DOHH2 (cell line): ENCODE data around the gene CHRDL1.
"Not testable (repeated sequence)": the region's sequence is repeated elsewhere in the genome, so short reads cannot be mapped to it uniquely, and the experiment has no call there.

Source experiments
- H3F3A ChIP-seq: fragments of 200-600 bp; sonication (generic), shearing (Covaris generic); 2 replicates; pipeline ENCODE4 v1.6.0; 2016; ENCODE audit warnings: antibody characterized with exemption, mild to moderate bottlenecking; ENCODE audit not compliant: control insufficient read depth, insufficient read depth
- H3K27ac ChIP-seq: fragments of 200-600 bp; sonication (generic); 2 replicates; pipeline ENCODE4 v1.5.1; 2014; ENCODE audit warnings: low read depth, mild to moderate bottlenecking, low read length, moderate library complexity
- H3K27me3 ChIP-seq: fragments of 200-600 bp; sonication (generic); 2 replicates; pipeline ENCODE4 v1.6.1; 2014; ENCODE audit warnings: mild to moderate bottlenecking, low read length, mixed read lengths; ENCODE audit not compliant: control insufficient read depth
- H3K36me3 ChIP-seq: fragments of 200-600 bp; sonication (generic); 2 replicates; pipeline ENCODE4 v1.6.1; 2014; ENCODE audit warnings: mild to moderate bottlenecking, low read length, moderate library complexity, mixed read lengths; ENCODE audit not compliant: control insufficient read depth
- H3K4me1 ChIP-seq: fragments of 200-600 bp; sonication (generic); 2 replicates; pipeline ENCODE4 v1.6.1; 2014; ENCODE audit warnings: mild to moderate bottlenecking, low read length, mixed read lengths; ENCODE audit not compliant: control insufficient read depth
- H3K4me2 ChIP-seq: fragments of 200-600 bp; sonication (generic); 2 replicates; pipeline ENCODE4 v1.6.0; 2014; ENCODE audit warnings: mild to moderate bottlenecking, low read length, moderate library complexity
- H3K4me3 ChIP-seq: fragments of 200-600 bp; sonication (generic); 2 replicates; pipeline ENCODE4 v1.5.1; 2014; ENCODE audit warnings: mild to moderate bottlenecking, low read length, mixed read lengths
- H3K79me2 ChIP-seq: fragments of 200-600 bp; sonication (generic); 2 replicates; pipeline ENCODE4 v1.6.1; 2014; ENCODE audit warnings: mild to moderate bottlenecking, low read length, mixed read lengths; ENCODE audit not compliant: control insufficient read depth
- H3K9me2 ChIP-seq: fragments of 200-600 bp; sonication (generic); replicated peaks from 2 replicates; pipeline ENCODE4 v1.6.1; 2014; ENCODE audit warnings: mild to moderate bottlenecking, low read length, mixed read lengths; ENCODE audit not compliant: control insufficient read depth
- H3K9me3 ChIP-seq: fragments of 200-600 bp; sonication (generic); 2 replicates; pipeline ENCODE4 v1.6.1; 2014; ENCODE audit warnings: antibody characterized with exemption, low read length, mixed read lengths; ENCODE audit not compliant: control insufficient read depth, insufficient read depth
- H4K20me1 ChIP-seq: fragments of 200-600 bp; sonication (generic); 2 replicates; pipeline ENCODE4 v1.6.0; 2014; ENCODE audit warnings: low read depth, mild to moderate bottlenecking, antibody characterized with exemption, low read length, moderate library complexity; ENCODE audit not compliant: control insufficient read depth, insufficient read depth
- EZH2phosphoT487 ChIP-seq: fragments of 200-600 bp; sonication (generic); IDR thresholded peaks from 2 replicates; pipeline ENCODE4 v1.6.1; 2017; ENCODE audit warnings: borderline replicate concordance, mild to moderate bottlenecking, antibody characterized with exemption, low read length, moderate library complexity, mixed read lengths
- TF ChIP-seq, protein P1 (sequence below): fragments of 200-600 bp; sonication (generic); IDR thresholded peaks from one replicate; pipeline ENCODE4 v1.5.1; 2014; ENCODE audit warnings: antibody characterized with exemption, mild to moderate bottlenecking, low read depth, low read length; ENCODE audit not compliant: poor library complexity, severe bottlenecking

The CHRDL1 gene

DNA sequence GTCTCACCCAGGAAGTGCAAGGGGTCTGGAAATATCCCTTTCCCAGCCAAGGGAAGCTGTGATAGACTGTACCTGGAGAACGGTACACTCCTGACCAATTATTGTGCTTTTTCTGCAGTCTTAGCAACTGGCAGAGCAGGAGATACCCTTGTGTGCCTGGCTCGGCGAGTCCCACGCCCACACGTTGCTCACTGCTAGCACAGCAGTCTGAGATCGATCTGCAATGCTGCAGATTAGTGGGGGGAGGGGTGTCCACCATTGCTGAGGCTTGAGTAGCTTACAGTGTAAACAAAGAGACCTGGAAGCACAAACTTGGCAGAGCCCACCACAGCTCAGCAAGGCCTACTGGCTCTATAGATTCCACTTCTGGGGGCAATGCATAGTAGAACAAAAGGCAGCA, 138.5 kb downstream of the CHRDL1 start:
- no peaks in the 10 kb centered on the region for H3K9me3 ChIP-seq
- TF ChIP-seq EZH2phosphoT487, result no peak
- TF ChIP-seq, protein P1, sequence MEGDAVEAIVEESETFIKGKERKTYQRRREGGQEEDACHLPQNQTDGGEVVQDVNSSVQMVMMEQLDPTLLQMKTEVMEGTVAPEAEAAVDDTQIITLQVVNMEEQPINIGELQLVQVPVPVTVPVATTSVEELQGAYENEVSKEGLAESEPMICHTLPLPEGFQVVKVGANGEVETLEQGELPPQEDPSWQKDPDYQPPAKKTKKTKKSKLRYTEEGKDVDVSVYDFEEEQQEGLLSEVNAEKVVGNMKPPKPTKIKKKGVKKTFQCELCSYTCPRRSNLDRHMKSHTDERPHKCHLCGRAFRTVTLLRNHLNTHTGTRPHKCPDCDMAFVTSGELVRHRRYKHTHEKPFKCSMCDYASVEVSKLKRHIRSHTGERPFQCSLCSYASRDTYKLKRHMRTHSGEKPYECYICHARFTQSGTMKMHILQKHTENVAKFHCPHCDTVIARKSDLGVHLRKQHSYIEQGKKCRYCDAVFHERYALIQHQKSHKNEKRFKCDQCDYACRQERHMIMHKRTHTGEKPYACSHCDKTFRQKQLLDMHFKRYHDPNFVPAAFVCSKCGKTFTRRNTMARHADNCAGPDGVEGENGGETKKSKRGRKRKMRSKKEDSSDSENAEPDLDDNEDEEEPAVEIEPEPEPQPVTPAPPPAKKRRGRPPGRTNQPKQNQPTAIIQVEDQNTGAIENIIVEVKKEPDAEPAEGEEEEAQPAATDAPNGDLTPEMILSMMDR, result no peak
- H3F3A ChIP-seq, result no peaks in the 10 kb centered on the region
- no peaks in the 10 kb centered on the region for H3K4me1 ChIP-seq
- no peaks in the 10 kb centered on the region for H3K9me2 ChIP-seq
- no peaks in the 10 kb centered on the region for H3K36me3 ChIP-seq
- H4K20me1 ChIP-seq, result no peaks in the 10 kb centered on the region
- no peak overlapping the region for H3K4me2 ChIP-seq
- no peak overlapping the region for H3K4me3 ChIP-seq
- H3K79me2 ChIP-seq, result no peaks in the 10 kb centered on the region
- H3K27ac ChIP-seq, result no peak overlapping the region
- no peaks in the 10 kb centered on the region for H3K27me3 ChIP-seq

DNA sequence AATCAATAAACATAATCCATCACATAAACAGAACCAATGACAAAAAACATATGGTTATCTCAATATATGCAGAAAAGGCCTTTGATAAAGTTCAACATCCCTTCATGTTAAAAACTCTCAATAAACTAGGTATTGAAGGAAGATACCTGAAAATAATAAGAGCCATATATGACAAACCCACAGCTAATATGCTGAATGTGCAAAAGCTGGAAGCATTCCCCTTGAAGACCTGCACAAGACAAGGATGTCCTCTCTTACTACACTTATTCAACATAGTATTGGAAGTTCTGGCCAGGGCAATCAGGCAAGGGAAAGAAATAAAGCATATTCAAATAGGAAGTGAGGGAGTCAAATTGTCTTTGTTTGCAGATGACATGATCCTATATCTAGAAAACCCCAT, 141.3 kb downstream of the CHRDL1 start:
- H3K9me2 ChIP-seq, H3K4me2 ChIP-seq, H3F3A ChIP-seq, H3K36me3 ChIP-seq, H3K4me3 ChIP-seq, H3K4me1 ChIP-seq, H3K27me3 ChIP-seq, H3K79me2 ChIP-seq, H3K9me3 ChIP-seq, H3K27ac ChIP-seq, H4K20me1 ChIP-seq: not testable (repeated sequence)

DNA sequence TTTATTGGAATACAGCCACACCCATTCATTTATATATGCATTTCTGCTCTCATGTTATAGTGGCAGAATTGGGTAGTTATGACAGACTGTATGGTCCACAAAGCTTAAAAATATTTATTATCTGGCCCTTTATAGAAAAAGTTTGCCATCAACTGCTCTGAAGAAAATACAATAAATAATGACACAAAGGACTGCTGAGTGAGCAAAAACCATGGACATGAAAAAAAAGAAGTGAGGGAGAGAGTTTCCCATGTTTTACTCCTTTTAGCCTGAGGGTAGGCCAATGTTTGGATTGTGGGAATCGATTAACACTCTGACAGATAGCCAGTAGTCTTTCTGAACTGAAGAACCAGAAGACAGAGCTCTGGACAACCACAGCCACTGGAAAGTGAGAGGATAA, 149.2 kb downstream of the CHRDL1 start:
- Histone ChIP-seq H3K9me2 (no peaks in the 10 kb centered on the region), H3K4me1 (no peaks in the 10 kb centered on the region), H3K79me2 (no peaks in the 10 kb centered on the region), H3K27ac (no peak overlapping the region), H3K4me2 (no peak overlapping the region), H4K20me1 (no peaks in the 10 kb centered on the region), H3K27me3 (no peaks in the 10 kb centered on the region), H3K9me3 (no peaks in the 10 kb centered on the region), H3F3A (no peaks in the 10 kb centered on the region), H3K4me3 (no peak overlapping the region), H3K36me3 (no peaks in the 10 kb centered on the region)
- TF ChIP-seq EZH2phosphoT487, result no peak
- TF ChIP-seq, protein P1, result no peak
